Liver (tissue), 9 donors: ENCODE results near the gene MAP3K10. TPM values are rescaled to one million over a fixed set of nuclear protein-coding genes. Genes with fewer than 3 reads are reported as not detected.

ENCODE experiments used
- DNase-seq: peaks from one replicate; pipeline ENCODE4 v3.0.0-alpha.2; 2017; ENCODE audit warnings: low spot score
- H3K27ac ChIP-seq, 2 donors: one replicate each; pipeline ENCODE4 v1.7.0; 2013; ENCODE audit warnings: inconsistent platforms in 2 of 2, low read length in 2 of 2, control low read depth in 1 of 2, low read depth in 1 of 2, mild to moderate bottlenecking in 1 of 2
- H3K27me3 ChIP-seq, 4 donors: one replicate each; pipeline versions ENCODE4 v1.6.1 to v1.7.0; 2013; ENCODE audit warnings: low read length in 3 of 4, inconsistent platforms in 1 of 4, mild to moderate bottlenecking in 1 of 4, moderate library complexity in 1 of 4; ENCODE audit not compliant: control insufficient read depth in 4 of 4, insufficient read depth in 4 of 4
- H3K36me3 ChIP-seq, 4 donors: one replicate each; pipeline versions ENCODE4 v1.6.1 to v1.7.0; 2013; ENCODE audit warnings: low read length in 3 of 4, mild to moderate bottlenecking in 3 of 4, low read depth in 1 of 4, moderate library complexity in 1 of 4; ENCODE audit not compliant: control insufficient read depth in 4 of 4, insufficient read depth in 3 of 4
- H3K4me1 ChIP-seq, 4 donors: one replicate each; pipeline versions ENCODE4 v1.6.1 to v1.7.0; 2013; ENCODE audit warnings: low read length in 3 of 4, mild to moderate bottlenecking in 3 of 4, moderate library complexity in 1 of 4; ENCODE audit not compliant: control insufficient read depth in 4 of 4, insufficient read depth in 4 of 4
- H3K4me3 ChIP-seq, 3 donors: one replicate each; pipeline versions ENCODE4 v1.6.1 to v1.7.0; 2013; ENCODE audit warnings: low read length in 3 of 3, control low read depth in 1 of 3, low read depth in 1 of 3, mild to moderate bottlenecking in 1 of 3
- H3K9ac ChIP-seq, 2 donors: one replicate each; pipeline ENCODE4 v1.7.0; 2013; ENCODE audit warnings: low read length in 2 of 2, mild to moderate bottlenecking in 2 of 2, moderate library complexity in 2 of 2, control low read depth in 1 of 2, low read depth in 1 of 2
- H3K9me3 ChIP-seq, 4 donors: one replicate each; pipeline versions ENCODE4 v1.6.1 to v1.7.0; 2013; ENCODE audit warnings: low read length in 3 of 4; ENCODE audit not compliant: control insufficient read depth in 4 of 4
- ATF3 ChIP-seq: IDR thresholded peaks from 2 replicates; pipeline ENCODE4 v1.6.1; 2016; ENCODE audit warnings: antibody characterized with exemption
- EGR1 ChIP-seq, 2 donors: IDR thresholded peaks; 2 replicates each; pipeline ENCODE4 v1.6.1; 2016 to 2018; ENCODE audit warnings: antibody characterized with exemption in 2 of 2, low read depth in 2 of 2
- FOXA2 ChIP-seq: IDR thresholded peaks from 2 replicates; pipeline ENCODE4 v1.6.1; 2016; ENCODE audit warnings: antibody characterized with exemption
- GABPA ChIP-seq, 2 donors: IDR thresholded peaks in 1 of 2; conservative IDR thresholded peaks in 1 of 2; 2 replicates each; pipeline ENCODE4 v1.6.1; 2016; ENCODE audit warnings: antibody characterized with exemption in 2 of 2, mild to moderate bottlenecking in 1 of 2, moderate library complexity in 1 of 2
- HNF4A ChIP-seq, 2 donors: conservative IDR thresholded peaks; 2 replicates each; pipeline ENCODE4 v1.6.1; 2016; ENCODE audit warnings: antibody characterized with exemption in 2 of 2, mild to moderate bottlenecking in 2 of 2
- HNF4G ChIP-seq: IDR thresholded peaks from 2 replicates; pipeline ENCODE4 v1.6.1; 2016; ENCODE audit warnings: antibody characterized with exemption
- JUND ChIP-seq, 2 donors: IDR thresholded peaks; 2 replicates each; pipeline ENCODE4 v1.6.1; 2016; ENCODE audit warnings: antibody characterized with exemption in 2 of 2
- NR2F2 ChIP-seq: IDR thresholded peaks from 2 replicates; pipeline ENCODE4 v1.6.1; 2016; ENCODE audit warnings: antibody characterized with exemption
- RAD21 ChIP-seq, 2 donors: IDR thresholded peaks; 2 replicates each; pipeline ENCODE4 v1.6.1; 2016; ENCODE audit warnings: antibody characterized with exemption in 2 of 2, mild to moderate bottlenecking in 2 of 2
- REST ChIP-seq: IDR thresholded peaks from 2 replicates; pipeline ENCODE4 v1.6.1; 2016; ENCODE audit warnings: antibody characterized with exemption, mild to moderate bottlenecking
- RXRA ChIP-seq, 2 donors: IDR thresholded peaks; 2 replicates each; pipeline ENCODE4 v1.6.1; 2017 to 2018; ENCODE audit warnings: antibody characterized with exemption in 2 of 2, mild to moderate bottlenecking in 1 of 2
- YY1 ChIP-seq: IDR thresholded peaks from 2 replicates; pipeline ENCODE4 v1.6.1; 2016; ENCODE audit warnings: antibody characterized with exemption, mild to moderate bottlenecking
- ZBTB33 ChIP-seq: IDR thresholded peaks from 2 replicates; pipeline ENCODE4 v1.6.1; 2016; ENCODE audit warnings: antibody characterized with exemption
- WGBS: extraction: QIAGEN DNeasy Blood & Tissue Kit; methylation state at CpG from one replicate; pipeline ENCODE4 v1.1.7; 2013; 5-methylcytosine and 5-hydroxymethylcytosine counted together
- polyA plus RNA-seq, 2 donors: library from polyadenylated mRNA; stranded (reverse) in 1 of 2; unstranded in 1 of 2; fragments of 200-250 nt in 1 of 2; fragments of >200 nt in 1 of 2; fragmentation: Nextera tagmentation in 1 of 2; extraction: Ambion mirVana in 1 of 2; gene quantifications; one replicate each; pipeline versions ENCODE4 v1.2.1 to v1.2.3, GENCODE V29; 2013 to 2015
- total RNA-seq, 2 donors: library from RNA; depleted of rRNA; stranded (reverse); fragments of >200 nt; gene quantifications; one replicate each; pipeline ENCODE4 v1.2.3, GENCODE V29; 2014
- donor health status: healthy.
- donor health status: healthy.
- donor health status: healthy.
- donor health status: healthy.
- donor health status: healthy.

MAP3K10 gene
- total and polyA plus RNA-seq, 4 donors, result 0.65 to 3.9 (median 2.1) TPM

GRCh38 chr19:40236026-40236355 lies 44.8 kb downstream of the MAP3K10 start:
- TF ChIP-seq YY1, result no peak
- no peak for TF ChIP-seq HNF4A (conservative IDR thresholded peaks at IDR 0.05)
- TF ChIP-seq GABPA (IDR thresholded peaks at IDR 0.05 in 1 of 2, conservative IDR thresholded peaks at IDR 0.05 in 1 of 2), result no peak
- TF ChIP-seq ZBTB33, result no peak
- no peak for TF ChIP-seq HNF4G
- no peak for TF ChIP-seq JUND (IDR thresholded peaks at IDR 0.05)
- no peak for TF ChIP-seq NR2F2
- TF ChIP-seq REST, result no peak
- TF ChIP-seq EGR1 (IDR thresholded peaks at IDR 0.05; ENCODE audit: low read depth in 2 of 2), result no peak
- no peak for TF ChIP-seq FOXA2

GRCh38 chr19:40236366-40236765 lies 45.1 kb downstream of the MAP3K10 start:
- H3K36me3 ChIP-seq, result peaks cover 22 to 69% (median 46%) of the 10 kb centered on the region in 4 donors
- H3K4me1 ChIP-seq, result peaks cover 4 to 12% (median 9%) of the 10 kb centered on the region in 4 donors
- no peaks in the 10 kb centered on the region for H3K27me3 ChIP-seq
- no peaks in the 10 kb centered on the region for H3K9me3 ChIP-seq
- H3K4me3 ChIP-seq, result no peak overlapping the region
- H3K27ac ChIP-seq, result no peak overlapping the region
- 97% methylated on average over 6 of the region's 6 CpGs for WGBS
- no peak for DNase-seq
- no peak overlapping the region for H3K9ac ChIP-seq
- TF ChIP-seq ZBTB33 (no peak), NR2F2 (no peak), RAD21 (IDR thresholded peaks at IDR 0.05) (no peak), RXRA (IDR thresholded peaks at IDR 0.05) (no peak), ATF3 (no peak), HNF4A (conservative IDR thresholded peaks at IDR 0.05) (no peak), REST (no peak), HNF4G (no peak), GABPA (IDR thresholded peaks at IDR 0.05 in 1 of 2, conservative IDR thresholded peaks at IDR 0.05 in 1 of 2) (no peak)

More at GRCh38 chr19:40236026-40236355, 44.8 kb downstream of the MAP3K10 start:
- H3K4me1 ChIP-seq, result peaks cover 4 to 16% (median 12%) of the 10 kb centered on the region in 4 donors
- H3K9ac ChIP-seq, result no peak overlapping the region
- no peaks in the 10 kb centered on the region for H3K27me3 ChIP-seq
- no peak overlapping the region for H3K4me3 ChIP-seq
- no peaks in the 10 kb centered on the region for H3K9me3 ChIP-seq
- 97% methylated on average over 9 of the region's 9 CpGs for WGBS
- peaks cover 21 to 67% (median 43%) of the 10 kb centered on the region in 4 donors for H3K36me3 ChIP-seq
- no peak for DNase-seq
- H3K27ac ChIP-seq, result no peak overlapping the region
